Measurements from ENCODE around the gene ST6GAL1. TPM values are rescaled to one million over a fixed set of nuclear protein-coding genes. Genes with fewer than 3 reads are reported as not detected.
"Not testable (repeated sequence)": the region's sequence is repeated elsewhere in the genome, so short reads cannot be mapped to it uniquely, and the experiment has no call there.

The ST6GAL1 gene
- total RNA-seq, 4 donors from 2014 or later, result 24.7 to 58.1 (median 44.5) TPM

DNA sequence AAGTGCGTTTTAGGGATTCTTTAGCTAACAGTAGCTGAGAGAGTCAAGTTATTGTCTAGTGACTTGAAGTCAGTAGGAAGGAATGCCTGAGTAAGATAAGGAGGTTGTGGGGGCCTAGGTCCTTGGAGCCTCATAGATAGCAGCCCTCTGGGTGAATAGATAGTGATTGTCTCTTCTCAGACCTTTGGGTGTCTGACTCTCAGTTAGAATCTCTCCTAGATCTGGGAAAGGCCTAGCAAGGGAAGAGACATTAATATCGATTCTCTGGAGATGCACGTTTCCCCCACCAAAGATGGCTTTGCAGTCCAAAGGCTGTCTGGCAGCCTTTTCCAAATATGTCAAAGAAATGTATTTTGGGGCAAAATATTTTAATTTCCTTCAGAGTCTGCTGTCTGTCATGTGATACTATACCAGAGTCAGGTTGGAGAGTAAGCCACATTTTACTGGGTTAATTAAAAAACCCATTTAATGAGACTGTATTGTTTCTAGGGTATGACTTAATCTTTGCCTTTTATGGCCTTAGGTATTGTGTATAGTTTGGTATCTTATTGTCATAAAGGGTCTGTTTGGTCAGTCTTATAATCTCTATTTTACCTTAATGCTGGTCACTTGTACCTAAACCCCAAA lies 92.2 kb downstream of the ST6GAL1 start:
- Histone ChIP-seq H3K4me1 (peaks cover 0 to 9% (median 2%) of the 10 kb centered on the region in 4 donors), H3K4me3 (peak overlapping the region in 1 of 4 donors; percentile 16), H3K27me3 (no peaks in the 10 kb centered on the region), H3K27ac (peak overlapping the region in 1 of 4 donors; percentile 51), H3K9me3 (peaks cover 0 to 2% (median 0%) of the 10 kb centered on the region in 4 donors), H3K36me3 (no peaks in the 10 kb centered on the region)
- DNase-seq (ENCODE audit: low spot score in 2 of 2), result no peak
- WGBS, 2 donors, result 75 to 83% methylated on average over 3 of the region's 3 CpGs
- TF ChIP-seq, protein P1, sequence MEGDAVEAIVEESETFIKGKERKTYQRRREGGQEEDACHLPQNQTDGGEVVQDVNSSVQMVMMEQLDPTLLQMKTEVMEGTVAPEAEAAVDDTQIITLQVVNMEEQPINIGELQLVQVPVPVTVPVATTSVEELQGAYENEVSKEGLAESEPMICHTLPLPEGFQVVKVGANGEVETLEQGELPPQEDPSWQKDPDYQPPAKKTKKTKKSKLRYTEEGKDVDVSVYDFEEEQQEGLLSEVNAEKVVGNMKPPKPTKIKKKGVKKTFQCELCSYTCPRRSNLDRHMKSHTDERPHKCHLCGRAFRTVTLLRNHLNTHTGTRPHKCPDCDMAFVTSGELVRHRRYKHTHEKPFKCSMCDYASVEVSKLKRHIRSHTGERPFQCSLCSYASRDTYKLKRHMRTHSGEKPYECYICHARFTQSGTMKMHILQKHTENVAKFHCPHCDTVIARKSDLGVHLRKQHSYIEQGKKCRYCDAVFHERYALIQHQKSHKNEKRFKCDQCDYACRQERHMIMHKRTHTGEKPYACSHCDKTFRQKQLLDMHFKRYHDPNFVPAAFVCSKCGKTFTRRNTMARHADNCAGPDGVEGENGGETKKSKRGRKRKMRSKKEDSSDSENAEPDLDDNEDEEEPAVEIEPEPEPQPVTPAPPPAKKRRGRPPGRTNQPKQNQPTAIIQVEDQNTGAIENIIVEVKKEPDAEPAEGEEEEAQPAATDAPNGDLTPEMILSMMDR (IDR thresholded peaks at IDR 0.05), result no peak
- TF ChIP-seq POLR2A (IDR thresholded peaks at IDR 0.05) (no peak), EP300 (IDR thresholded peaks at IDR 0.05) (no peak)

DNA sequence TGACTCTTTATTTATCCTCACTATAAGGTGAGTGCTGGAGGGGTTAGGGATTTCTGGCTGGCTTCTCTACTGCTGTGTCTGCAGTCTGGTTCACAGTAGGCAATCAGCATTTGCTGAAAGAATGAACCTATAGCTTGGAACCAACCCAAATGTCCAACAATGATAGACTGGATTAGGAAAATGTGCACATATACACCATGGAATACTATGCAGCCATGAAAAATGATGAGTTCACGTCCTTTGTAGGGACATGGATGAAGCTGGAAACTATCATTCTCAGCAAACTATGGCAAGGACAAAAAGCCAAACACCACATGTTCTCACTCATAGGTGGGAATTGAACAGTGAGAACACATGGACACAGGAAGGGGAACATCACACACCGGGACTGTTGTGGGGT lies 93.0 kb downstream of the ST6GAL1 start:
- H3K9me3 ChIP-seq; H3K27ac ChIP-seq; DNase-seq (ENCODE audit: low spot score in 2 of 2); H3K4me3 ChIP-seq; H3K27me3 ChIP-seq; H3K4me1 ChIP-seq; H3K36me3 ChIP-seq: not testable (repeated sequence)
- WGBS, 2 donors, result 94 to 95% methylated on average over 2 of the region's 2 CpGs

DNA sequence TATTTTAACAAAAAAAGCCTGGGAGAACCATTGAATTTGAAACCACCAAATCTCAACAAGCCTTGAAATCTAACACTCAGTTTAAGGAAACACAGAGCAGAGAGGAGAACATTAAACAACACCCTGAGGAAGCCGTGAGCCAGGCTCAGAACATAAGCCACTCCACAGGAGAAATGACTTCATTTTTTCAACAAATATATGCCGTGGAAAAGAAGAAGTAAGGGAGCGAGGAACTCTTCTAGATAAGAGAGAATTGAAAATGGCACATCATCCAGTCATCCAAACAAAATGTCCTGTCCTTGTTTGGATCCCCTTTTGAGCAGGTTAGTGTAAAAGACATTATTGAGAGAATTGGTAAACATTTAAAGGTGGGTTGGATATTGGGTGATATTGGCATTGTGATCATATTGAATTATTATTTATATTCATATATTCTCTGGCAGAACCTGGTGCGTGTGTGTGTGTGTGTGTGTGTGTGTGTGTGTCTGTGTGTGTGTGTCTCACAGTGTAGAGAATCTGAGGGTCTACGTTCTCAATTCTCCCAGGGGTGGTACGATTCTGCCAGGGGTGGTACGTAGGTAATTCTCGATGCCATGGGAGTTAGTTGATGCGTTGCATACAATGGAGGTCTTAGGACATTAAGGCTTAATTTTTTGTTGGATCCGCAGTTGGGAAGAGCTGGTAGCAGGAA lies 94.4 kb downstream of the ST6GAL1 start:
- WGBS, 2 donors, result 79 to 80% methylated on average over 10 of the region's 10 CpGs
- no peak for DNase-seq (ENCODE audit: low spot score in 2 of 2)
- H3K27ac ChIP-seq, result peak overlapping the region in 1 of 4 donors; percentile 71

DNA sequence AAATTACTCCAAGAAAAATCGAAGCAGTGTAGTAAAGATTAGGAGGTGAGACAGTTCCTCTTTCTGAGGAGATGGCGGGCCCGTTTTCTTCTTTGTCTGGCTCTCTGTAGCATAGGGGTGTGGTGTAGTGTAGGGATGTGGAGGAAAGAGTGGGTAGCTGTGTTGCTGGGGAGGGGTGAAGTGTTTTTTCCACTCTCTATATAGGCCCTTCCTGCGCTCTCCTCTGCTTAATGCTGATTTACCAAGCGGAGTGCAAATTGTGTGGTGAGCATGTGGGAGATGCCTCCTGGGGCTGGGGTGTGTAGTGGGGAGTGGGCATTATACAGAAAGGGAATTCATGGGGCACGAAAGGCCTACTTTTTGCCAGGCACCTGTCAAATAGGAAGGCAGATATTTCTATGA lies 94.9 kb downstream of the ST6GAL1 start:
- H3K27ac ChIP-seq, result peak overlapping the region in 2 of 4 donors; percentile 38 to 71
- no peak overlapping the region for H3K4me3 ChIP-seq
- WGBS, 2 donors, result 77 to 82% methylated on average over 6 of the region's 6 CpGs
- H3K4me1 ChIP-seq, result peaks cover 0 to 16% (median 3%) of the 10 kb centered on the region in 4 donors
- H3K9me3 ChIP-seq, result peaks cover 0 to 2% (median 0%) of the 10 kb centered on the region in 4 donors
- no peaks in the 10 kb centered on the region for H3K36me3 ChIP-seq
- no peak for DNase-seq (ENCODE audit: low spot score in 2 of 2)
- no peaks in the 10 kb centered on the region for H3K27me3 ChIP-seq
- TF ChIP-seq, protein P1 (IDR thresholded peaks at IDR 0.05), result no peak
- TF ChIP-seq EP300 (IDR thresholded peaks at IDR 0.05) (no peak), POLR2A (IDR thresholded peaks at IDR 0.05) (no peak)

More for the DNA sequence above, 94.4 kb downstream of the ST6GAL1 start:
- H3K9me3 ChIP-seq, result peaks cover 0 to 2% (median 0%) of the 10 kb centered on the region in 4 donors
- no peak overlapping the region for H3K4me3 ChIP-seq
- no peaks in the 10 kb centered on the region for H3K27me3 ChIP-seq
- H3K4me1 ChIP-seq, result peaks cover 0 to 13% (median 3%) of the 10 kb centered on the region in 4 donors
- H3K36me3 ChIP-seq, result no peaks in the 10 kb centered on the region
- TF ChIP-seq, protein P1 (IDR thresholded peaks at IDR 0.05), result no peak
- TF ChIP-seq POLR2A (IDR thresholded peaks at IDR 0.05) (no peak), EP300 (IDR thresholded peaks at IDR 0.05) (no peak)

DNA sequence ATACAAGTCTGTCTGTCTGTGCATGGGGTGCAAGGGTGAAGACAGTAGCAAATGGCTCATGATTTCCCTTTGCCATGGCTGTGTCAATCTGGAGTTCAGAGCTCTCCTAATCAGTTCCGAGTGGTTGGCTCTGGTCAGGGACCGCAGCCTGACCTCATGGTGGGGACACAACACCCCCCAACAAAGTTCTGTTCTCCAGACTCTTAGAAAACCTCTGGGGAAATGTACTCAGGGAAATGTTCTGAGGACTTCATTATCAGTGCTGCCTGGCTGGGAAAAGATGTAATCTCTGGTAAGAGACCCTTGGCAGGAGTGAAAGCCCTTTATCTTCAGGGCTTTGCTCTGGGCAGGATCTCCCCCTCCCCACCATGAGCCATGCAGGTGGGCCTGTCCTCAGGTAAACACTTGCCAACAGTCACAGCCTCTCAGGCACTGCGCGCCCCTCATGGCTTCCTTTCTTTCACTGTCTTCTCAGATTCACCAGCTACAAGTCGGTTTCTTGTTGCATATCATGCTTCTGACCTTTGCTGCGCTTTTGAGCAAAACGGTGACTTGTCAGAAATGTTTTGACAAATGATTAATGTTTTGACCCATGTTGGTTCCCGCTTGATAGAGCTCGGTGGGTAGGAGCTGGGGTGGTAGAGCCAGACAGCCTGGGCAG lies 95.5 kb downstream of the ST6GAL1 start:
- Histone ChIP-seq H3K4me3 (no peak overlapping the region), H3K27me3 (no peaks in the 10 kb centered on the region), H3K27ac (peak overlapping the region in 2 of 4 donors; percentile 38 to 71), H3K36me3 (no peaks in the 10 kb centered on the region), H3K4me1 (peaks cover 0 to 16% (median 3%) of the 10 kb centered on the region in 4 donors), H3K9me3 (peaks cover 0 to 2% (median 0%) of the 10 kb centered on the region in 4 donors)
- WGBS, 2 donors, result 63 to 64% methylated on average over 9 of the region's 9 CpGs
- no peak for TF ChIP-seq EP300 (IDR thresholded peaks at IDR 0.05)
- TF ChIP-seq, protein P1 (IDR thresholded peaks at IDR 0.05), result no peak
- no peak for TF ChIP-seq POLR2A (IDR thresholded peaks at IDR 0.05)
- DNase-seq (ENCODE audit: low spot score in 2 of 2), result no peak
